Activated CD8-positive, alpha-beta memory T cell treated with anti-CD3 and anti-CD28 coated beads for 36 hours (primary cell): ENCODE data around the gene CHRNA3. TPM values are rescaled to one million over a fixed set of nuclear protein-coding genes. Genes with fewer than 3 reads are reported as not detected.
"Not testable (repeated sequence)": the region's sequence is repeated elsewhere in the genome, so short reads cannot be mapped to it uniquely, and the experiment has no call there.

ENCODE experiments used
- CTCF ChIA-PET: fragments of 350-600 bp; sonication (Branson Sonifier 250); formaldehyde crosslinking; loops from one replicate; lab custom pipeline; 2021; ENCODE audit warnings: antibody characterized with exemption; lab: Charles Lee
- POLR2A ChIA-PET: fragments of 350-600 bp; sonication (Branson Sonifier 250); formaldehyde crosslinking; loops from one replicate; lab custom pipeline; 2021; ENCODE audit warnings: antibody characterized with exemption; lab: Charles Lee
- total RNA-seq, 2 experiments: library from RNA; stranded (reverse); gene quantifications; one replicate each; pipeline ENCODE4 v1.2.3, GENCODE V29; 2021

CHRNA3 gene
- total RNA-seq, 2 experiments from 2014 or later, result not detected

- CTCF ChIA-PET, result interaction anchor here (0.7 kb wide), 1 partner anchor 132 kb away, joined by 3 read pairs; no protein-coding TSS in a partner anchor
- POLR2A ChIA-PET, result no interaction called here
Observed at GRCh38 chr15:78571382-78571781, 49.4 kb downstream of the CHRNA3 start.

- ChIA-PET POLR2A (no interaction called here), CTCF (interaction anchor here (0.7 kb wide), 1 partner anchor 132 kb away, joined by 3 read pairs; no protein-coding TSS in a partner anchor)
Observed at GRCh38 chr15:78570710-78571109, 50.1 kb downstream of the CHRNA3 start.

DNA sequence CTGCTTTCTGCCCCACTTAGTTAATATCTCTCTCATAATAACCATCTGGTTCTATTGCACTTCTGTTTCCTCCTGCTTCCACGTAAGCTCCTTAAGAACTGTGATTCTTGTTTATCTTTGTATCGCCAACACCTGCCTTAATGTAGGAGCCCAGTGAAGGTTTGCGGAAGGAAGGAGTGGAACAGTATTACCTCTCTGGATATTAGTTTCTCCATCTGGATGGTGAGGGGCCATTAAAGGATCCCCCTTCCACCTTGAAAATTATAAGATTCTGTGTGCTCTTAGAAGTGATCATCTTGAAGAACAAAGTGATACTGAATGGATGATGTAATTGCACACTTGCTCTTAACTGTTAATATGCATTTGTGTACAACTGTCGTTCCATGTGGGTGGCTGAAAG lies 53.3 kb downstream of the CHRNA3 start:
- ChIA-PET CTCF (no interaction called here), POLR2A (no interaction called here)

DNA sequence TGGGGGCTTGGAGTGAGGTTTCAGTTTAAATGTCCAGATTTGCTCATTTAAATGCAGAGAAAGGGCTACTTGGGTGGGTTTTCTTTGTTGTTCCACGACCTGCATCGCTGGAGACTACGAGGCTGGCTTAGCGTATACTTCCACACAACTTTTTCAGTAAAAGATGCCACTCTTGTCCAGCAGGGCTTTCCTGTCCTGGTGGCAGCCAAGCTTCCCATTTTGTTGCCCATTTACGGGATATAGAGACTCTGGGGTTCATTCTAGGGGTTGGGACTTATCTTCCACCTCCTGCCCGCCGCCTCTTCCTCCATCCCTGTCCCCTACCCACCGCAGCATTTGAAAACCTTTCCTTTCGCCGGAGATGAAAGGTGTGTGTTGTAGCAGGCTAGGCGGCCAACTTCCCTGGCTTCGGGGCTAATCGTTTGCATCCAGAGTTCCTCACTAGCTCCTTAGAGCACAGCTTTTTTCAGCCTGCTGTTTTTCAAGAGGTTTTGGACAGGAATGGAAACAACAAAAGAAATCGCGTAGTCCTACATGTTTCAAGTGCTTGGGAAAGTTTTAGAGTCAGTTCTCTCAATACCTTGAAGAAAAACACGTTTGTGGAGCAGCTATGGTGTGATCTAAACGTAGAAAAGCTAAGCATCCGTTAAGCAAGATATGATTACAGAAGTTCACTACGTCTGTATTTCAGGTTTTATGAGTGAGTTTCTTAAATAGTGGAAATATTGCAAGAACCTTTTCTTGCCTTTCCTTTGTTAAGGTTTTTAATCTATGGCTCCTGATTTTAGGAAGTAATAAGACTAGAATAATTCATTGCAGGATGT lies 54.6 kb downstream of the CHRNA3 start:
- ChIA-PET CTCF (interaction anchor here (0.6 to 1.0 kb wide), 3 partner anchors 16 to 307 kb away, joined by 3 to 4 read pairs (median 3); no protein-coding TSS in a partner anchor), POLR2A (interaction anchor here (0.6 to 2.0 kb wide), 3 partner anchors 18 to 132 kb away, joined by 3 to 9 read pairs (median 5); partner anchors contain the start of gene PSMA4)

GRCh38 chr15:78565097-78565950 lies 55.5 kb downstream of the CHRNA3 start, which contains the start of gene CHRNA5:
Gene CHRNA5, plus strand, starts transcription at chr15:78565520. Its CDS starts 200 bp downstream, at chr15:78565720.
- POLR2A ChIA-PET, result interaction anchor here (0.6 to 2.0 kb wide), 3 partner anchors 25 to 131 kb away, joined by 3 to 9 read pairs (median 3); partner anchors contain the start of gene PSMA4
- CTCF ChIA-PET, result interaction anchor here (0.6 to 1.2 kb wide), 4 partner anchors 15 to 308 kb away, joined by 3 to 4 read pairs (median 3); no protein-coding TSS in a partner anchor

DNA sequence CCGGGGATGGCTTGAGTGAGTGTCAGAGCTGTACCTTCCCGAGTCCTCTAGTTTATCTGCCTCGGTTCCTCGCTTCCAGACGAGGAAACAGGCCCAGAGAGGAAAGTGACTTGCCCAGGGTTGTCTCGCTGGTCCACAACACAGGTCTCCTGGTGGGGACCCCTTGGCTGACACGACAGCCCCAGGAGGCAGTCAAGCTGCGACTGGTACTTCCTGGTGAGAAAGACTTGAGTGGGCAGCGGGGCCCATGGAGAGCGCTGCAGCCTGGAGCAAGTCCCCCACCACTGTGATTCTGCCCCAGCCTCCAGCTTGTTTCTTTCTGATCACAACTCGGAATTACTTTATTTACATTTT lies 56.1 kb downstream of the CHRNA3 start:
- CTCF ChIA-PET, result interaction anchor here (1.2 kb wide), 1 partner anchor 18 kb away, joined by 3 read pairs; no protein-coding TSS in a partner anchor
- POLR2A ChIA-PET, result interaction anchor here (0.8 to 2.0 kb wide), 2 partner anchors 24 to 25 kb away, joined by 3 to 9 read pairs; partner anchors contain the start of gene PSMA4

DNA sequence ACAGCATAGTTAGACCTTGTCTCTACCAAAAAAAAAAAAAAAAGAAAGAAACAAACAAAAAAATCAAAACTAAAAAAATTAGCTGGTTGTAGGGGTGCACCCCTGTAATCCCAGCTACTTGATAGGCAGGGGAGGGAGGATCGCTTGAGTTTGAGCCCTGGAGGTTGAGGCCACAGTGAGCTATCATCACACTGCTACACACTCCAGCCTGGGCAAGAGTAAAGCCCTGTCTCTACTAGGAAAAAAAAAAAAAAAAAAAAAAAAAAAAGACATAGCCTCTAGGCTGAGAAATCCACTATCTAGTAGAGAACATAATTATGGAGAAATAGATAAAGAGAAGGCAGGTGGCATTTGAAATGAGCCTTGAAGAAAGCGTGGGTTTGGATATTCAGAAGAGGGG lies 57.7 kb downstream of the CHRNA3 start:
- POLR2A ChIA-PET, result interaction anchor here (0.7 kb wide), 1 partner anchor 17 kb away, joined by 9 read pairs; no protein-coding TSS in a partner anchor
- CTCF ChIA-PET, result no interaction called here

DNA sequence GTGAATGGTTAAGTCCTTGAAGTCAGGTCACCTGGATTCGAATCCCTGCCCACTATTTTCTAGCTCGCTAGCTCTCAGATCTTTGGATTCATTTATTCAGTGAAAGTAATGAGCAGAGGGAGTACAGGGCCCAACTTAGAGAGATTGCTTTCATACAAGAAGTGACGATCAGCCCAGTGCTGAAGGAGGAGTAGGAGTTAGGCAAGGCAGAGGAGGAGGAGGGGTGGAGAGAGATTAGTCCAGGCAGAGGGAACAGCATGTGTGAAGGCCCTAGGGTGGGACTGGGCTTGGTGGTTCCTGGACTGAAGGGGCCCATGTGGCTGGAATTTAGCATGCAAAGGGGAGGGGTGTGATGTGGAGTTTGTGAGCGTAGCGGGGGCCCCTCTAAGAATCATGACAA lies 59.3 kb downstream of the CHRNA3 start:
- POLR2A ChIA-PET, result no interaction called here
- CTCF ChIA-PET, result no interaction called here

GRCh38 chr15:78560201-78560600 lies 60.6 kb downstream of the CHRNA3 start:
- POLR2A ChIA-PET, CTCF ChIA-PET: not testable (repeated sequence)

GRCh38 chr15:78552597-78552996 lies 68.2 kb downstream of the CHRNA3 start:
- POLR2A ChIA-PET, result interaction anchor here (0.6 to 1.1 kb wide), 2 partner anchors 11 to 72 kb away, joined by 4 to 9 read pairs; no protein-coding TSS in a partner anchor
- CTCF ChIA-PET, result no interaction called here

DNA sequence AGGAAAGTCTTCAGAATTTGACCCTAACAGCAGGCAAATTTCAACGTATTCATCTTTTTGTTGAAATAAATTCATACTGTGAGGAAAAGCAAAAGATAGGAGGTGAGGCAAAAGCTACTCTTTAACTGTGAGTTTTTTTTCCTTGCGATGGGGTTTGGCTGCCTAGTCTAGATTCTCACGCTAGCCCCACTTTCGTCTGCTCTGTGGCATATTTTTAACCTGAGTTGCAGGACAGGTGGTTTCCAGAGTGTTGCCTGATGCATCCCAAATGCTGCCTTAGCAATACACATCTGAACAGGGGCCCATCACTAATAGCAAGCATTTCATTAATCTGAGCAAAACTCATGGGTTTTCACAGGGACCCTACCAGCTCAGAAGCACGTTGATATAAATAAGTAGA lies 68.9 kb downstream of the CHRNA3 start:
- ChIA-PET POLR2A (interaction anchor here (1.1 kb wide), 1 partner anchor 11 kb away, joined by 4 read pairs; no protein-coding TSS in a partner anchor), CTCF (no interaction called here)

DNA sequence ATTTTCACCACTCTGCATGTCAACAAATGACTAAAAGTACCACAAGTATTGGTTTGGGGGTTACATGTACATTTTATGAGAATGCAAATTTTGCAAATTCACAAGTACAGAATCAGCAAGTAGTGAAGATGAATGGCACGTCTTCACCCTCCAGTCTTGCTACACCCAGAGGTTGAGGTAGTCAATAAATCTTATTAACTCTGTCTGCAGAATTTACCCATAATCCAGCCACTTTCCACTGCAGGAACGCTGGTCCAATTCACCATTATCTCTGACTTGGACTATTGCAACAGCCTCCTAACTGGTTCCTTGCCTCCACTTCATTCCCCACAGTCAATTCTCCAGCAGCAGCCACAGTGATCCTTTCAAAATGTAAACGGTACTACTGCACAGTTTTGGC lies 70.0 kb downstream of the CHRNA3 start:
- CTCF ChIA-PET, result interaction anchor here (1.0 kb wide), 1 partner anchor 15 kb away, joined by 3 read pairs; no protein-coding TSS in a partner anchor
- POLR2A ChIA-PET, result no interaction called here

DNA sequence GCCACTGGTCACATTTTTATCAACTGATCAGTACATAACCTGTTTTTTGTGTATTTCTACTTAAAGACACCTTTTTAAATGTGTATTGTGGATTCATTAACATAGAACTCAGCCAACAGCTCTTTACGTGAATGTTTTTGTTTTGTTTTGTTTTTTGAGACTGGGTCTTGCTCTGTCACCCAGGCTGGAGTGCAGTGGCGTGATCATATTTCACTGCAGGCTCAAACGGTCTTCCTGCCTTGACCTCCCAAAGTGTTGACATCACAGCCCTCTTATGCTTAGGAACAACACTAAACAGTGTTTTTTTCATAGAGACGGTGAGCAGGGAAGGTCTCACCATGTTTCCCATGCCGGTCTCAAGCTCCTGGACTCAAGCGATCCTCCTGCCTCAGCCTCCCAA lies 70.6 kb downstream of the CHRNA3 start:
- ChIA-PET CTCF (interaction anchor here (1.0 kb wide), 1 partner anchor 16 kb away, joined by 3 read pairs; no protein-coding TSS in a partner anchor), POLR2A (no interaction called here)

Other genes with a start within 250 kb of the CHRNA3 start
- gene IREB2, start 182.8 kb downstream of the CHRNA3 start, total RNA-seq, result 10 to 100 TPM; 67.0 to 69.6 TPM
- gene HYKK, start 113.4 kb downstream of the CHRNA3 start, total RNA-seq, result 1 to 10 TPM; 1.1 to 1.5 TPM
- 100 to 1,000 TPM; 238 to 248 TPM for gene PSMA4, start 80.6 kb downstream of the CHRNA3 start, total RNA-seq
- 10 to 100 TPM; 10.5 to 11.3 TPM for gene CHRNA5, start 55.5 kb downstream of the CHRNA3 start, total RNA-seq
- not detected for gene CHRNB4, start 20.2 kb upstream of the CHRNA3 start, total RNA-seq
- gene ADAMTS7, start 190.5 kb upstream of the CHRNA3 start, total RNA-seq, result under 1 TPM; 0.23 to 0.48 TPM